ENCODE measurements around the gene SLC16A1. TPM values are rescaled to one million over a fixed set of nuclear protein-coding genes. Genes with fewer than 3 reads are reported as not detected.

Gene SLC16A1
- total and polyA plus RNA-seq, 10 of the 15 experiments (the other 5 are each of a cell fraction or from before 2014, with no cell fraction given) = 39.0 to 106 (median 65.8) TPM

GRCh38 chr1:112894010-112894292 is 62.0 kb downstream of the SLC16A1 start:
- in situ Hi-C loops (cut with MboI) = no loop called here
- no TSS peak for BruUV-seq (replicated peaks)
- H2AFZ ChIP-seq (ENCODE audit: control insufficient read depth, low read depth, low read length) = no peak overlapping the region
- H3K4me2 ChIP-seq (ENCODE audit: control insufficient read depth, insufficient read depth) = no peak overlapping the region
- H3K27me3 ChIP-seq (replicated peaks in 1 of 2; ENCODE audit: control insufficient read depth in 2 of 2, insufficient read depth in 2 of 2, low read length in 1 of 2) = no peaks in the 10 kb centered on the region
- POLR2A ChIA-PET = no interaction called here
- RAD21 ChIA-PET (ENCODE audit: unreplicated experiment) = no interaction called here
- no peaks in the 10 kb centered on the region for H4K20me1 ChIP-seq (ENCODE audit: control insufficient read depth, insufficient read depth)
- no peaks in the 10 kb centered on the region for H3K36me3 ChIP-seq (ENCODE audit: control insufficient read depth in 2 of 2, insufficient read depth in 2 of 2, low read length in 1 of 2)
- no peak overlapping the region for H3K27ac ChIP-seq (ENCODE audit: control insufficient read depth, insufficient read depth)
- SMC1A ChIA-PET (ENCODE audit: uncharacterized antibody, unreplicated experiment) = no interaction called here
- no peaks in the 10 kb centered on the region for H3K4me1 ChIP-seq (ENCODE audit: control insufficient read depth, insufficient read depth, low read length)
- no peak overlapping the region for H3K4me3 ChIP-seq
- CTCF ChIA-PET = interaction anchor here (1.2 kb wide), 1 partner anchor 179 kb away, joined by 4 read pairs; the partner anchor contains the start of gene LRIG2
- TF ChIP-seq CUX1 (IDR thresholded peaks at IDR 0.05; ENCODE audit: insufficient replicate concordance, low read depth, low read length) = no peak
- TF ChIP-seq CBX3 (IDR thresholded peaks at IDR 0.05; ENCODE audit: borderline replicate concordance, low read depth) = no peak
- TF ChIP-seq, protein P1, sequence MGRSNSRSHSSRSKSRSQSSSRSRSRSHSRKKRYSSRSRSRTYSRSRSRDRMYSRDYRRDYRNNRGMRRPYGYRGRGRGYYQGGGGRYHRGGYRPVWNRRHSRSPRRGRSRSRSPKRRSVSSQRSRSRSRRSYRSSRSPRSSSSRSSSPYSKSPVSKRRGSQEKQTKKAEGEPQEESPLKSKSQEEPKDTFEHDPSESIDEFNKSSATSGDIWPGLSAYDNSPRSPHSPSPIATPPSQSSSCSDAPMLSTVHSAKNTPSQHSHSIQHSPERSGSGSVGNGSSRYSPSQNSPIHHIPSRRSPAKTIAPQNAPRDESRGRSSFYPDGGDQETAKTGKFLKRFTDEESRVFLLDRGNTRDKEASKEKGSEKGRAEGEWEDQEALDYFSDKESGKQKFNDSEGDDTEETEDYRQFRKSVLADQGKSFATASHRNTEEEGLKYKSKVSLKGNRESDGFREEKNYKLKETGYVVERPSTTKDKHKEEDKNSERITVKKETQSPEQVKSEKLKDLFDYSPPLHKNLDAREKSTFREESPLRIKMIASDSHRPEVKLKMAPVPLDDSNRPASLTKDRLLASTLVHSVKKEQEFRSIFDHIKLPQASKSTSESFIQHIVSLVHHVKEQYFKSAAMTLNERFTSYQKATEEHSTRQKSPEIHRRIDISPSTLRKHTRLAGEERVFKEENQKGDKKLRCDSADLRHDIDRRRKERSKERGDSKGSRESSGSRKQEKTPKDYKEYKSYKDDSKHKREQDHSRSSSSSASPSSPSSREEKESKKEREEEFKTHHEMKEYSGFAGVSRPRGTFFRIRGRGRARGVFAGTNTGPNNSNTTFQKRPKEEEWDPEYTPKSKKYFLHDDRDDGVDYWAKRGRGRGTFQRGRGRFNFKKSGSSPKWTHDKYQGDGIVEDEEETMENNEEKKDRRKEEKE (IDR thresholded peaks at IDR 0.05) = no peak
- TF ChIP-seq PML (IDR thresholded peaks at IDR 0.05; ENCODE audit: low read length) = no peak
- intact Hi-C loops (cut with micrococcal nuclease; ENCODE audit: unreplicated experiment) = no loop called here
- no peaks in the 10 kb centered on the region for H3K79me2 ChIP-seq (ENCODE audit: control insufficient read depth, insufficient read depth, low read length)
- DNase-seq (ENCODE audit: low read depth, low spot score) (no peak), ATAC-seq (no peak), FAIRE-seq (no peak)
- peaks cover 2% of the 10 kb centered on the region; the same call in 1 of the 3 replicates for H3K9me3 ChIP-seq (replicated peaks; ENCODE audit: control insufficient read depth, insufficient read depth, low read length)
- WGBS (ENCODE audit: insufficient coverage, insufficient replicate concordance, low lambda C conversion rate, missing lambda C conversion rate) = 81% methylated on average over 3 of the region's 3 CpGs
- H3K9ac ChIP-seq (ENCODE audit: control insufficient read depth, insufficient read depth, low read length) = no peak overlapping the region
